ENCODE data around the gene SLC9A2.
A peak's percentile ranks its signal among the peaks of the same experiment; 100 is the strongest.

The SLC9A2 gene

GRCh38 chr2:102749938-102750337 lies 130.6 kb downstream of the SLC9A2 start:
- DNase-seq (ENCODE audit: extremely low spot score): peak; percentile 23
- ChIA-PET CTCF (interaction anchor here (1.3 to 7.1 kb wide), 4 partner anchors 14 to 55 kb away, joined by 3 to 93 read pairs (median 46); partner anchors contain the start of gene TMEM182), POLR2A (no interaction called here)
- TF ChIP-seq, protein P1, sequence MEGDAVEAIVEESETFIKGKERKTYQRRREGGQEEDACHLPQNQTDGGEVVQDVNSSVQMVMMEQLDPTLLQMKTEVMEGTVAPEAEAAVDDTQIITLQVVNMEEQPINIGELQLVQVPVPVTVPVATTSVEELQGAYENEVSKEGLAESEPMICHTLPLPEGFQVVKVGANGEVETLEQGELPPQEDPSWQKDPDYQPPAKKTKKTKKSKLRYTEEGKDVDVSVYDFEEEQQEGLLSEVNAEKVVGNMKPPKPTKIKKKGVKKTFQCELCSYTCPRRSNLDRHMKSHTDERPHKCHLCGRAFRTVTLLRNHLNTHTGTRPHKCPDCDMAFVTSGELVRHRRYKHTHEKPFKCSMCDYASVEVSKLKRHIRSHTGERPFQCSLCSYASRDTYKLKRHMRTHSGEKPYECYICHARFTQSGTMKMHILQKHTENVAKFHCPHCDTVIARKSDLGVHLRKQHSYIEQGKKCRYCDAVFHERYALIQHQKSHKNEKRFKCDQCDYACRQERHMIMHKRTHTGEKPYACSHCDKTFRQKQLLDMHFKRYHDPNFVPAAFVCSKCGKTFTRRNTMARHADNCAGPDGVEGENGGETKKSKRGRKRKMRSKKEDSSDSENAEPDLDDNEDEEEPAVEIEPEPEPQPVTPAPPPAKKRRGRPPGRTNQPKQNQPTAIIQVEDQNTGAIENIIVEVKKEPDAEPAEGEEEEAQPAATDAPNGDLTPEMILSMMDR (IDR thresholded peaks at IDR 0.05; ENCODE audit: control extremely low read depth, extremely low read depth, low read depth, missing control alignments): no peak

DNA sequence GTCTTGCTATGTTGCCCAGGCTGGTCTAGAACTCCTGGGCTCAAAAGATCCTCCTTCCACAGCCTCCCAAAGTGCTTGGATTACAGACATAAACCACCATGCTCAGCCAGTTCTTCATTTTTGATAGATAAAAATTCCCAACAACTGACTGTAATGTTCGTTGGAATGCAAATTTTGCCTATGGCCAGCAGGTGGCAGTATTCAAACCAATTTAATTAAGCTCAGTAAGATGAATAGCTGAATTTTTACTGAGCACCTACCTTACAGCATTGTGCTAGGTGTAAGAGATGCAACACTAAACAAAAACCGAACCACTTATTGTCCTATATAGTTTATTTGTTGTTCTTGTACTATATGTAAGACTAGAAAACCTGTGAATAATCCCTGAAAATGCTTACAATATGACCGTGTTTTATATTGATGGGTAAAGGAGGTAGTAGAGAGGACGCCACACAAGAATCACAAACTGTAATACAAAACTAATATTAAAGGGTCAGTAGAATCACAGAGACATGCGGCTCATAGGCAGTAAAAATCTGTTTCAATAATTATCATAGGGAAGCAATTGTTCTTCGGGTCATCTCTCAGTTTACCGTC lies 134.3 kb downstream of the SLC9A2 start:
- POLR2A ChIA-PET: no interaction called here
- TF ChIP-seq, protein P1 (IDR thresholded peaks at IDR 0.05; ENCODE audit: control extremely low read depth, extremely low read depth, low read depth, missing control alignments): peak; percentile 74
- CTCF ChIA-PET: interaction anchor here (0.7 to 7.1 kb wide), 29 partner anchors 10 to 1048 kb away, joined by 3 to 122 read pairs (median 5); partner anchors contain the start of gene TMEM182
- peak; percentile 22 for DNase-seq (ENCODE audit: extremely low spot score)

GRCh38 chr2:102754456-102755145 lies 135.2 kb downstream of the SLC9A2 start:
- no peak for DNase-seq (ENCODE audit: extremely low spot score)
- POLR2A ChIA-PET: no interaction called here
- CTCF ChIA-PET: interaction anchor here (0.9 to 7.1 kb wide), 13 partner anchors 9 to 114 kb away, joined by 3 to 122 read pairs (median 5); partner anchors contain the start of gene TMEM182
- TF ChIP-seq, protein P1 (IDR thresholded peaks at IDR 0.05; ENCODE audit: control extremely low read depth, extremely low read depth, low read depth, missing control alignments): no peak

GRCh38 chr2:102755284-102755683 lies 135.9 kb downstream of the SLC9A2 start:
- ChIA-PET CTCF (interaction anchor here (1.0 to 7.1 kb wide), 8 partner anchors 8 to 49 kb away, joined by 4 to 122 read pairs (median 10); partner anchors contain the start of gene TMEM182), POLR2A (no interaction called here)
- TF ChIP-seq, protein P1 (IDR thresholded peaks at IDR 0.05; ENCODE audit: control extremely low read depth, extremely low read depth, low read depth, missing control alignments): no peak
- DNase-seq (ENCODE audit: extremely low spot score): no peak

DNA sequence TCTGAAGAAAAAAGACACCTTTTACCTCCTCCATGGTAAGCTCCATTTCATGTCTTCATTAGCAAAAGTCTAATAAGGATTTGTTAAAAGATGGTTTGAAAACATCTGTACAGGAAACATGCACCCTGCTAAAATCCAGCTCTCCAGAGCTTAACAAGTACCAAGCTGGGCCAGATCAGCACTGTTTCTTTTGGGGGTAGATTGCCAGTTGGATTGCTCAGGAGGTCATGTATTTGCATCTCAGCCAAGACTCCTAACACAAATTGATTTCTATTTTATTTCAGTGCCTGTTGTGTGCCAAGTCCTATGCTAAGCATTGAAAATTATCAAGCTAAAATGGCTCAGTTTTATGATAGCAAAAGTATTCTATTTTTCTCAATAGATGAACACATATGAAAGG lies 139.1 kb downstream of the SLC9A2 start:
- CTCF ChIA-PET: interaction anchor here (1.0 to 1.9 kb wide), 6 partner anchors 9 to 285 kb away, joined by 3 to 7 read pairs (median 3); partner anchors contain the start of gene SLC9A4
- POLR2A ChIA-PET: no interaction called here

More for the DNA sequence above, 139.1 kb downstream of the SLC9A2 start:
- DNase-seq (ENCODE audit: extremely low spot score): no peak
- TF ChIP-seq, protein P1 (IDR thresholded peaks at IDR 0.05; ENCODE audit: control extremely low read depth, extremely low read depth, low read depth, missing control alignments): no peak

Data from GM10248 (cell line).